Activated T-cell treated with anti-CD3 and anti-CD28 coated beads, Interleukin-2, amount 50 U/mL, for 4 hours (primary cell): ENCODE measurements around the gene CTDSP1. TPM values are rescaled to one million over a fixed set of nuclear protein-coding genes. Genes with fewer than 3 reads are reported as not detected.

Experiments used
- ATAC-seq, 2 donors: fragments of 200-7000 bp; cut with Tn5 transposase; one replicate each; pipeline ENCODE4 v1.10.0; 2021
- DNase-seq: peaks from one replicate; pipeline ENCODE4 v3.0.0-alpha.2; 2020
- H3K27me3 Mint-ChIP-seq: one replicate; pipeline ENCODE4 v1.8.0; 2021; ENCODE audit warnings: low read depth, mixed read lengths
- H3K36me3 Mint-ChIP-seq: one replicate; pipeline ENCODE4 v1.8.0; 2022; ENCODE audit warnings: mixed read lengths; ENCODE audit not compliant: insufficient read depth
- H3K4me1 Mint-ChIP-seq: one replicate; pipeline ENCODE4 v1.8.0; 2021; ENCODE audit warnings: low read depth, mixed read lengths
- H3K4me3 Mint-ChIP-seq: one replicate; pipeline ENCODE4 v1.8.0; 2021; ENCODE audit warnings: mild to moderate bottlenecking, moderate library complexity, mixed read lengths
- H3K9me3 Mint-ChIP-seq: one replicate; pipeline ENCODE4 v1.8.0; 2021; ENCODE audit warnings: mixed read lengths
- total RNA-seq, 3 donors: library from RNA; stranded (reverse); gene quantifications; one replicate each; pipeline ENCODE4 v1.2.1, GENCODE V29; 2021

The CTDSP1 gene
- total RNA-seq, 3 donors from 2014 or later: 42.8 to 58.0 (median 52.7) TPM

DNA sequence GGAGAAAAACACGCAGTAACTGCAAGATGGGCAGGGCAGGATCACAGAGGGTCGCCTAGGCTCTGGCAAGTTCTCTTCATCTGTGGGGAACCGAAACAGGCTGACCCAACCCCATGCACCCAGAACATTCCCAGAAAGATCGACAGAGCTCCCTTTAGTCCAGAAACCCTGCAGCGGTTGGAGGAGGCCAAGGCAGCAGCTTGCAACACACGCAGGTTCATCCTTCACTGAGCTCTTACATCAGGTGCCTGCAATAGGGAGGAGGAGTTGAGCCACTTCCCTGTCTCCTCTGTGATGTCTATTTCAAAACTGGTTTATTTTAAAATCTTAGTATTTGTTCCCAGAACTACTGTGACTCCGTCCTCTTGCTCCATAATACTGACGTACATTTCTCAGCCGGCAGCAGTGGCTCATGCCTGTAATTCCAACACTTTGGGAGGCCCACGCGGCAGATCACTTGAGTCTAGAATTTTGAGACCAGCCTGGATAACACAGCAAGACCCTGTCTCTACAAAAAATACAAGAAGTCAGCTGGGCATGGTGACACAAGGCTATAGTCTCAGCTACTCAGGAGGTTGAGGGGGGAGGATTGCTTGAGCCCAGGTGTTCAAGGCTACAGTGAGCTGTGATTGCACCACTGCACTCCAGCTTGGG lies 29.1 kb upstream of the CTDSP1 start:
- DNase-seq: no peak
- no peaks in the 10 kb centered on the region for H3K9me3 Mint-ChIP-seq
- ATAC-seq: no peak
- no peaks in the 10 kb centered on the region for H3K27me3 Mint-ChIP-seq
- H3K36me3 Mint-ChIP-seq: no peaks in the 10 kb centered on the region
- H3K4me1 Mint-ChIP-seq: peaks cover 20% of the 10 kb centered on the region
- H3K4me3 Mint-ChIP-seq: no peak overlapping the region

DNA sequence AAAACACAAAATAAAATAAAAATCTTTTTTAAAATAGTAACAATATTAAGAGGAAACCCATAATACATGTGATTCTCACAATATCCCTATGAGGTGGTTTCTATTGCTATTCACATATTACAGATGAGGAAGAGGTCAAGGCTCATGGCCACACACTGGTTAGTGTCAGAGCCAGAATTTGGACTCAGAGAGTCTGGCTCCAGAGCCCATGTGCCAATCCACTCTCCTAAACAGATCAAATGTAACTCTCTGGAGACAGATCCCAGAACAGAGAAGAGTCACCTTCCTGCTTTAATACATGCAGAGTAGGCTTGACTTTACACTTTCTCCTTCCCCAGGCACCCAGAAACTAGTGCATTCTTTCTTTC lies 27.7 kb upstream of the CTDSP1 start:
- no peak overlapping the region for H3K4me3 Mint-ChIP-seq
- peaks cover 20% of the 10 kb centered on the region for H3K4me1 Mint-ChIP-seq
- DNase-seq (no peak), ATAC-seq (no peak)
- no peaks in the 10 kb centered on the region for H3K36me3 Mint-ChIP-seq
- H3K9me3 Mint-ChIP-seq: no peaks in the 10 kb centered on the region
- H3K27me3 Mint-ChIP-seq: no peaks in the 10 kb centered on the region

DNA sequence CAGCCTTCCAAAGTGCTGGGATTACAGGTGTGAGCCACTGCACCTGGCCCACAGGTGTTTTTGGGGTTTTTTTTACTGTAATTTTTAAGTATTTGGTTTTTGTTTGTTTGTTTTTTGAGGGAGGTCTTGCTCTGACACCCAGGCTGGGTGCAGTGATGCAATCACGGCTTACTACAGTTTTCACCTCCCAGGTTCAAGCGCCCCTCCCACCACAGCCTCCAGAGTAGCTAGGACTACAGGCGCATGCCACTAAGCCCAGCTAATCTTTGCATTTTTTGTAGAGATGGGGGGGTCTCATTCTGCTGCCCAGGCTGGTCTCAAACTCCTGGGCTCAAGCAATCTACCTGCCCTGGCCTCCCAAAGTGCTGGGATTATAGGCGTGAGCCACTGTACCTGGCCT lies 24.9 kb upstream of the CTDSP1 start:
- no peak for DNase-seq
- H3K4me1 Mint-ChIP-seq: peaks cover 5% of the 10 kb centered on the region
- no peak for ATAC-seq
- H3K36me3 Mint-ChIP-seq: no peaks in the 10 kb centered on the region
- H3K9me3 Mint-ChIP-seq: no peaks in the 10 kb centered on the region
- no peaks in the 10 kb centered on the region for H3K27me3 Mint-ChIP-seq
- H3K4me3 Mint-ChIP-seq: no peak overlapping the region

DNA sequence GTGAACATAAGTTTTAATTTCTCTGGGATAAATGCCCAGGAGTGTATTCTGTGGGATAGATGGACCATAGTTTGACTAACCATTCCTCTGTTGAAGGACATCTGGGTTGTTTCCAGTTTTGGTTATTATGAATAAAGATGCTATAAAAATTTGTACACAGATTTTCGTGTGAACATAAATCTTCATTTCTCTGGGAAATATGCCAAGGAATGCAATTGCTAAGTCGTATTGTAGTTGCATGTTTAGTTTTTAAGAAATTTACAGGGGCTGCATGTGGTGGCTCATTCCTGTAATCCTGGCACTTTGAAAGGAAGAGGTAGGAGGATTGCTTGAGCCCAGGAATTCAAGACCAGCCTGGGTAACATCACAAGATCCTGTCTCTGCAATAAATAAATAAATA lies 24.5 kb upstream of the CTDSP1 start:
- Mint-ChIP-seq H3K4me3 (no peak overlapping the region), H3K36me3 (no peaks in the 10 kb centered on the region), H3K4me1 (peaks cover 2% of the 10 kb centered on the region), H3K27me3 (no peaks in the 10 kb centered on the region), H3K9me3 (no peaks in the 10 kb centered on the region)
- no peak for ATAC-seq
- DNase-seq: no peak

DNA sequence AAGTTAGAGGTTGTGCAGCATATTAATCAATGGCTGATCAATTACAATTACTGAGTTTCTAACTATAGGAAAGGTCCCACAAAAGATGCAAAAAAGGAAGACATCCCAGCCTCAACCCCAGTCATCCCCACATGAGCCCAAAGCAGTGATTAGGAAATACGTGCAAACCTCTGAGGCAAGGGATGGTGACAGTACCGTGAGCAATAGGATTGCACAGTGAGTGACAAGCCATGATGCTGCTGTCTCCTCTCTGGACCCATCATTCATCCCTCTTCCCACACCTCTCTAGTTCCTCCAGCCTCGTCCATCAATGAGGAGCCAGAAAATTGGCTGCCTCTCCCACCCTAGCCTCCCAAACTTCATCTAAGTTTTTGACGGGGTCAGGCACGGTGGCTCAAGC lies 21.6 kb upstream of the CTDSP1 start:
- H3K4me1 Mint-ChIP-seq: no peaks in the 10 kb centered on the region
- no peaks in the 10 kb centered on the region for H3K27me3 Mint-ChIP-seq
- no peak overlapping the region for H3K4me3 Mint-ChIP-seq
- H3K36me3 Mint-ChIP-seq: no peaks in the 10 kb centered on the region
- no peaks in the 10 kb centered on the region for H3K9me3 Mint-ChIP-seq
- ATAC-seq (no peak), DNase-seq (no peak)

DNA sequence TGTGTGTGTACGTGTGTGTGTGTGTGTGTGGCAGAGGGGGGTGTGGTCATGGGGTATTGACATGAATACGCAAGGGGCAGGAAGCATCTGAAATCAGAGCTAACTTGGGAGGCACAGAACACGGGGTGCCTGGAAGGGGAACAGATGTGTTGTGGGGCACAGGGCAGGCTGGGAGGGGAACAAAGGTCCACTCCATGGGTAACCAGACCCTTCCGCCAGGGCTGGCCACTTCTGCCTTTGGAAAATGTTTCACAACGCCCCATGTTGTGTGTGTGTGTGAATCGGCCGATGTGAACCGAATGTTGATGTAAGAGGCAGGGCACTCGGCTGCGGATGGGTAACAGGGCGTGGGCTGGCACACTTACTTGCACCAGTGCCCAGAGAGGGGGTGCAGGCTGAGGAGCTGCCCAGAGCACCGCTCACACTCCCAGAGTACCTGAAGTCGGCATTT lies 17.7 kb upstream of the CTDSP1 start, which contains the start of gene SLC11A1:
TSS of gene SLC11A1 (plus strand) at position 358 of the 451 bp plus-strand sequence. CDS start 96 bp downstream, outside the sequence.
- H3K4me3 Mint-ChIP-seq: no peak within 1 kb of the TSS
- H3K27me3 Mint-ChIP-seq: no peaks in the 10 kb centered on the region
- no peaks in the 10 kb centered on the region for H3K9me3 Mint-ChIP-seq
- no peak for DNase-seq
- ATAC-seq: no peak
- no peaks in the 10 kb centered on the region for H3K4me1 Mint-ChIP-seq
- no peaks in the 10 kb centered on the region for H3K36me3 Mint-ChIP-seq

DNA sequence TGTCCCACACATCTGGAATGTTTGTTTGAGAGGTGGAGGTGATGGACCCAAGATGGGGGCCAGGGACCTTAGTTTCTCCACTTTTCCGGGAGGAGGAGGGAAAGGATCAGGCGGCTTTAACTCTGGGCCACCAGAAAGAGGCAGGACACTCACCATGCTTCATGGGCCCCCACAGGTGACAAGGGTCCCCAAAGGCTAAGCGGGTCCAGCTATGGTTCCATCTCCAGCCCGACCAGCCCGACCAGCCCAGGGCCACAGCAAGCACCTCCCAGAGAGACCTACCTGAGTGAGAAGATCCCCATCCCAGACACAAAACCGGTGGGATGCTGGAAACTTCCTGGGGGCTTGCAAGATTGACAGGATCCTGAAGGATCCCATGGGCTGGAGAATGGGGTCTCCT lies 16.9 kb upstream of the CTDSP1 start:
- Mint-ChIP-seq H3K4me1 (peaks cover 5% of the 10 kb centered on the region), H3K9me3 (no peaks in the 10 kb centered on the region), H3K36me3 (no peaks in the 10 kb centered on the region), H3K27me3 (no peaks in the 10 kb centered on the region), H3K4me3 (no peak overlapping the region)
- DNase-seq (no peak), ATAC-seq (no peak)

DNA sequence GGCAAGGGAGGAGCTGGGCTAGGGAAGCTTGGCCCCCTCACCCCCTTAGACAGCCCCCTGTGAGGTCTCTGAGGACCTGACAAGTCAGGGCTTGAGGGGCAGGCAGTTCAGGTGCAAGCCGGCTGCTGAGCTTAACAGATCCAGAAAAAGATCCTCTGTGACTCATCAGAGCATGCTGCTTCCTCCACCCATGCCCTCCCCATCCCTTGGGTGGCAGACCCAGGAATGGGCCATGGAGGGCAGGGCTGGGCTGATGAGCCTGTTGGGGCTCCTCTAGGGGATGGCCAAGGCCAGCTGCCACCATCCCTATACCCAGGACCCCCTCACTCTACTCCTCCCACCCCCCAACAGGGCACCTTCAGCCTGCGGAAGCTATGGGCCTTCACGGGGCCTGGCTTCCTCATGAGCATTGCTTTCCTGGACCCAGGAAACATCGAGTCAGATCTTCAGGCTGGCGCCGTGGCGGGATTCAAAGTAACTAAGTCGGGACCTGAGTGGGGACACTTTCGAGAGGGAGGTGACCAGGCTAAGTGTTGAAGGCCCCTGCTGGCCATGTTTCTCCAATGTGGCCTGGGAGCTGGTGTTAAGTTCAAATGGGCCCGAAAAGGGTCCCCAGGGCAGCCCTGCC lies 15.7 kb upstream of the CTDSP1 start:
- DNase-seq (no peak), ATAC-seq (no peak)
- Mint-ChIP-seq H3K36me3 (no peaks in the 10 kb centered on the region), H3K9me3 (no peaks in the 10 kb centered on the region), H3K4me3 (no peak overlapping the region), H3K27me3 (no peaks in the 10 kb centered on the region), H3K4me1 (peaks cover 5% of the 10 kb centered on the region)

DNA sequence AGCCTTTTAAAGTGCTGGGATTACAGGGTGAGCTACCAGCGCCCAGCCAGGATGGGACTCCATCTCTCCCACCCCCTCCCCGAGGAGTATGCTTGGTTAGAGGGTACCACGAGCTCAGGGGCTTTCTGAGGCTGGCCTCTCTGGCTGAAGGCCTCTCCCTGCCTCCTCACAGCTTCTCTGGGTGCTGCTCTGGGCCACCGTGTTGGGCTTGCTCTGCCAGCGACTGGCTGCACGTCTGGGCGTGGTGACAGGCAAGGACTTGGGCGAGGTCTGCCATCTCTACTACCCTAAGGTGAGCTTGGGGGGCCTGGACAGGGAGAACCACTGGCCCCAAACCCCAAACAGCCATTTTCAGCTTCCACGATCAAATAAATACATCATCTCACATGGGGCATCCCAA lies 14.7 kb upstream of the CTDSP1 start:
- Mint-ChIP-seq H3K36me3 (no peaks in the 10 kb centered on the region), H3K4me3 (no peak overlapping the region), H3K4me1 (peaks cover 5% of the 10 kb centered on the region), H3K9me3 (no peaks in the 10 kb centered on the region), H3K27me3 (no peaks in the 10 kb centered on the region)
- ATAC-seq (no peak), DNase-seq (no peak)

DNA sequence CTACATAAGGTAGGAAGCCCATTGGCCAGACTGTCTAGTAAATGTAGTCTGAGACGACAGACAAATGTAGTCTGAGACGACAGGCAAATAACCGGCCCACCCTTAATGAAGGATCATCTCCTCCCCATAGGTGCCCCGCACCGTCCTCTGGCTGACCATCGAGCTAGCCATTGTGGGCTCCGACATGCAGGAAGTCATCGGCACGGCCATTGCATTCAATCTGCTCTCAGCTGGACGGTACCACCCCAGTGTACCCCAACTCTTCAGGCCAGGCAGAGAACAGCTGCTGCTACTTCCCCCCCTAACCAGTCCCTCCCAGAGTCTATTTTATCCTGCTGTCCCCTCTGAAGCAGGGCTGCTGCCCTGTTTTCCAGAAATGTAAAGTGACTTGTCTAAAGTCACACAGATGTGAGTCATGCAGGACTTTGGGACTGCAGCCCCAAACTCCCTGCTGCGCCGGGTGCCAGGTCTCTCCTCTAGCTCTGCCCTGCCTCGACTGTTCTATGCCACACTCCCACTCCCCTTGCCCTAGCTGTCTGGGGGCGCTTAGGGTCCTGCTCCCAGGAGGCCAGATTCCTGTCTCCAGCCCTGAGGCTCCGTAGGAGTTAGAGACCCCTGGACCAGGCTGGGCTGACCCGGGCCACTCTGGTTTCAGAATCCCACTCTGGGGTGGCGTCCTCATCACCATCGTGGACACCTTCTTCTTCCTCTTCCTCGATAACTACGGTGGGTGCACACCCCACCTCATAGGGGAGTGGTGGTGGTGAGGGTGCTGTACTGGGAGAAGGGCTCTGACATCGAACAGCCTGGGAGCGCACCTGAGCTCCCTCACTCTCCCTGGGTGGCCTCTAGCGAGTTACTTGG lies 12.9 kb upstream of the CTDSP1 start:
- Mint-ChIP-seq H3K9me3 (no peaks in the 10 kb centered on the region), H3K36me3 (no peaks in the 10 kb centered on the region), H3K27me3 (no peaks in the 10 kb centered on the region), H3K4me3 (no peak overlapping the region), H3K4me1 (peaks cover 5% of the 10 kb centered on the region)
- peak in 1 of 2 donors; percentile 21 for ATAC-seq
- DNase-seq: no peak

DNA sequence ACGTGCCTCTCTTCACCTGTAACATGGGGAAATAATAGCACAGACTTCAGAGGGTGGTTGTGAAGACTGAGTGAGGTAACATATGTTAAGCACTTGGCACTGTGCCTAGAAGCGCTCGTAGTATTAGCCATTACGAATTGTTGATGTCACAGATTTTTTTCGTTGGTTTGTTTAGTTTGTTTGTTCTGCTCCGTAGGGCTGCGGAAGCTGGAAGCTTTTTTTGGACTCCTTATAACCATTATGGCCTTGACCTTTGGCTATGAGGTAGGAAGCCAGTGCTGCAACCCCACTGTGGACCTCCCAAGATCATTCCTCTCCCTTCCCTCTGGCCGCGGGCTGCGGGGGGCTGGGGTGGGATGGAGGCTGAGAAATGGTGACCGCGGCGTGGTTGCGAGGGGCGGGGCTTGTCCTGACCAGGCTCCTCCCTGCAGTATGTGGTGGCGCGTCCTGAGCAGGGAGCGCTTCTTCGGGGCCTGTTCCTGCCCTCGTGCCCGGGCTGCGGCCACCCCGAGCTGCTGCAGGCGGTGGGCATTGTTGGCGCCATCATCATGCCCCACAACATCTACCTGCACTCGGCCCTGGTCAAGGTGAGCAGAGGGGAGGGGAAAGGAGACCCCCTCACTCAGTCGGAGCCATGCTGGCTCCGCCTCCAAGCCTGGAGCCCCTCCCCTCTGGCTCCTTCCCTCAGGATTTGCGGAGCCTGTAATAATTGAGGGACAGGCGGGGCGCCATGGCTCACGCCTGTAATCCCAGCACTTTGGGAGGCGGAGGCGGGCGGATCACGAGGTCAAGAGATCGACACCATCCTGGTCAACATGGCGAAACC lies 12.1 kb upstream of the CTDSP1 start:
- Mint-ChIP-seq H3K27me3 (no peaks in the 10 kb centered on the region), H3K36me3 (no peaks in the 10 kb centered on the region), H3K4me3 (peak overlapping the region; percentile 42), H3K9me3 (no peaks in the 10 kb centered on the region), H3K4me1 (peaks cover 5% of the 10 kb centered on the region)
- ATAC-seq: peak; percentile 49 to 56
- no peak for DNase-seq

DNA sequence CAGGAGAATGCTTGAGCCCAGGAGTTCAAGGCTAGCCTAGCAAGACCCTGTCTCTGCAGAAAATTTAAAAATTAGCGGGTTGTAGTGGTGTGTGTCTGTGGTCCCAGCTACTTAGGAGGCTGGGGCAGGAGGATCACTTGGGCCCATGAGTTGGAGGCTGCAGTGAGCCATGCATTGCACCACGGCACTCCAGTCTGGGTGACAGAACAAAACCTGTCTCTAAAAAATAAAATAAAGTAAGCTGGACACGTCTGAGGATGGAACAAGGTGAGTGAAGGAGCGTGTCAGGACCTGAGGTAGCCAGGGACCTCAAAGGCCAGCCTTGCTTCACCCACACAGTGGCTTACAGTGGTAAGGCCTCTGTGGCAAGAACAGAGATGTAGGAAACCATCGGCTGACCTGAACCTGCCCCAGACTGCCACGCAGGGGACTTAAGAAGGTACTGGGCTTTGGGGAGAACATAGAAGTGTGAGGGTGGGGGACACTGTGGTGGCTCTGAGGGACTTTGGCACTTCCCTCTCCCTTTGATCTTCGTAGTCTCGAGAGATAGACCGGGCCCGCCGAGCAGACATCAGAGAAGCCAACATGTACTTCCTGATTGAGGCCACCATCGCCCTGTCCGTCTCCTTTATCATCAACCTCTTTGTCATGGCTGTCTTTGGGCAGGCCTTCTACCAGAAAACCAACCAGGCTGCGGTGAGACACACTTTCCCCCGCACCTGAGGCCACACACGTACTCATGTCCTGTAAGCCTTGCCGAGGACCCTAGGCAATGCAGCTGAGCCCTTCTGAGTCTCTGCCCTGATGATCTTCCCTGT lies 10.1 kb upstream of the CTDSP1 start:
- no peaks in the 10 kb centered on the region for H3K9me3 Mint-ChIP-seq
- no peaks in the 10 kb centered on the region for H3K27me3 Mint-ChIP-seq
- no peak for ATAC-seq
- H3K4me3 Mint-ChIP-seq: no peak overlapping the region
- no peaks in the 10 kb centered on the region for H3K36me3 Mint-ChIP-seq
- H3K4me1 Mint-ChIP-seq: peaks cover 11% of the 10 kb centered on the region
- no peak for DNase-seq

DNA sequence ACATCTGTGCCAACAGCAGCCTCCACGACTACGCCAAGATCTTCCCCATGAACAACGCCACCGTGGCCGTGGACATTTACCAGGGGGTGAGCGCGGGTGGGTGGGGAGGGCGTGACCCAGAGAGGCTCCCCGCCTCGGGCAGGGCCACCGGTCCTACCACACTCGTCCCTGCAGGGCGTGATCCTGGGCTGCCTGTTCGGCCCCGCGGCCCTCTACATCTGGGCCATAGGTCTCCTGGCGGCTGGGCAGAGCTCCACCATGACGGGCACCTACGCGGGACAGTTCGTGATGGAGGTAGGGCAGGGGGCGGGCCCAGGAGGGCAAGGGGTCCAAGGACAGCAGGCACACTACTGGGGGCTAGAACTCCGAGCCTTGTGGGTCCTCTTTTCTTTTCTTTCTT lies 8.5 kb upstream of the CTDSP1 start:
- no peaks in the 10 kb centered on the region for H3K27me3 Mint-ChIP-seq
- DNase-seq (no peak), ATAC-seq (no peak)
- H3K4me3 Mint-ChIP-seq: no peak overlapping the region
- H3K4me1 Mint-ChIP-seq: peaks cover 21% of the 10 kb centered on the region
- H3K9me3 Mint-ChIP-seq: no peaks in the 10 kb centered on the region
- no peaks in the 10 kb centered on the region for H3K36me3 Mint-ChIP-seq
